Panc1 (cell line): ENCODE measurements around the gene KMO. TPM values are rescaled to one million over a fixed set of nuclear protein-coding genes. Genes with fewer than 3 reads are reported as not detected.
A peak's percentile ranks its signal among the peaks of the same experiment; 100 is the strongest.

Source experiments
- ATAC-seq: fragments of 200-7000 bp; cut with Tn5 transposase; 2 replicates; pipeline ENCODE4 v1.9.1; 2020; ENCODE audit warnings: mild to moderate bottlenecking, moderate library complexity
- BruUV-seq: library from RNA; stranded (reverse); fragments of 400-500 nt; replicated peaks from 2 replicates; lab custom pipeline; 2021; lab: Mats Ljungman, UMichigan
- CTCF ChIA-PET: fragments of 300-600 bp; sonication (Branson Sonifier 250); formaldehyde crosslinking; loops from one replicate; lab custom pipeline; 2022; ENCODE audit warnings: antibody characterized with exemption; lab: Charles Lee
- POLR2A ChIA-PET: fragments of 300-600 bp; sonication (Branson Sonifier 250); formaldehyde crosslinking; loops from one replicate; lab custom pipeline; 2022; ENCODE audit warnings: antibody characterized with exemption; lab: Charles Lee
- DNase-seq: peaks from one replicate; pipeline ENCODE4 v3.0.0-alpha.2; 2010; ENCODE audit warnings: low read depth, low spot score
- H3K27ac ChIP-seq: 2 replicates; pipeline ENCODE4 v1.5.1; 2011; ENCODE audit warnings: mild to moderate bottlenecking, low read length, inconsistent platforms
- H3K27me3 ChIP-seq: fragments of 200-500 bp; sonication (Bioruptor generic); 2 replicates; pipeline ENCODE4 v1.6.0; 2014; ENCODE audit warnings: low read length, inconsistent platforms; ENCODE audit not compliant: control insufficient read depth, insufficient read depth
- H3K36me3 ChIP-seq: fragments of 200-500 bp; sonication (Bioruptor generic); 2 replicates; pipeline ENCODE4 v1.5.1; 2014; ENCODE audit warnings: inconsistent platforms, mild to moderate bottlenecking, low read length, moderate library complexity; ENCODE audit not compliant: control insufficient read depth, insufficient read depth
- H3K4me1 ChIP-seq: 2 replicates; pipeline ENCODE4 v1.5.1; 2011; ENCODE audit warnings: inconsistent platforms, mild to moderate bottlenecking, low read length, moderate library complexity; ENCODE audit not compliant: control insufficient read depth, insufficient read depth
- H3K4me3 ChIP-seq, 2 experiments: 2 replicates each; pipeline ENCODE4 v1.5.1; 2011 to 2012; ENCODE audit warnings: low read depth in 2 of 2, low read length in 2 of 2, mild to moderate bottlenecking in 2 of 2, inconsistent platforms in 1 of 2, moderate library complexity in 1 of 2
- H3K9me3 ChIP-seq: fragments of 200-500 bp; sonication (Bioruptor generic); 2 replicates; pipeline ENCODE4 v1.5.1; 2014; ENCODE audit warnings: low read depth, mild to moderate bottlenecking, inconsistent platforms, low read length, moderate library complexity; ENCODE audit not compliant: control insufficient read depth, insufficient read depth
- POLR2AphosphoS5 ChIP-seq: IDR thresholded peaks from 2 replicates; pipeline ENCODE4 v1.6.1; 2012; ENCODE audit warnings: mild to moderate bottlenecking, low read depth, low read length, moderate library complexity
- SIN3A ChIP-seq: IDR thresholded peaks from 2 replicates; pipeline ENCODE4 v1.6.1; 2012; ENCODE audit warnings: low read depth, mild to moderate bottlenecking, low read length, moderate library complexity, borderline replicate concordance; ENCODE audit not compliant: insufficient read depth
- TCF7L2 ChIP-seq: IDR thresholded peaks from 2 replicates; pipeline ENCODE4 v1.6.1; 2011; ENCODE audit warnings: mild to moderate bottlenecking, low read depth, low read length, inconsistent platforms
- in situ Hi-C: cut with HindIII; loops from 2 replicates; pipeline ENCODE4 v1.10.0; 2016; ENCODE audit warnings: low sequenced_read_pairs, low pct_unique_long_range_greater_than_20kb
- intact Hi-C: fragments of 100-400 bp; cut with micrococcal nuclease; formaldehyde crosslinking; loops from one replicate; pipeline ENCODE4 v1.10.0; 2022; ENCODE audit not compliant: unreplicated experiment
- total RNA-seq: library from RNA; stranded (reverse); gene quantifications from one replicate; pipeline ENCODE4 v1.2.1, GENCODE V29; 2021; ENCODE audit not compliant: unreplicated experiment
- TF ChIP-seq, protein P1 (sequence below): fragments of 450-650 bp; IDR thresholded peaks from 2 replicates; pipeline ENCODE4 v1.5.1; 2017; ENCODE audit warnings: mild to moderate bottlenecking
- TF ChIP-seq, protein P2 (sequence below), 2 experiments: IDR thresholded peaks; 2 replicates each; pipeline ENCODE4 v1.6.1; 2011 to 2012; ENCODE audit warnings: low read depth in 2 of 2, control low read depth in 1 of 2, low read length in 1 of 2, mild to moderate bottlenecking in 1 of 2, moderate library complexity in 1 of 2; ENCODE audit not compliant: insufficient read depth in 1 of 2

The KMO gene
- total RNA-seq, 1 experiment from 2014 or later: 1.8 TPM

DNA sequence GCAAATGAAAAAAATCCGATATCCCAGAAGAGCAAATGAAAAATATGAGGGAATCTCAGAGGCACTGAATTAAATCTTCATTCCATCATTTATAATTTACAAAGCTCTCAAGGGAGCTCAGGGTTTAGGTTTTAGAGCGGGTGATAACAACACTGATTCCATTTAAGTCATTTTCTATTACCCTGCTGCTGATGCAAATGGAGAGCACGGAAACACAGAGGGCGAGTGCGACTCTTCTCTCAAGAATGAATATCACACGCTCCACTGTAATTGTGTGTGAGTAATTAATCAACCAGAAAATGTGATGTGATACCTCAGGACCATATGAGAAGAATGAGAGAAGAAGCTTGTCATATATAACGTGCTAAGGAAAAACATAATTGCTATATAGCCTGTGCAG is 85.2 kb downstream of the KMO start:
- no TSS peak for BruUV-seq
- H3K36me3 ChIP-seq: no peaks in the 10 kb centered on the region
- TF ChIP-seq POLR2AphosphoS5 (no peak), SIN3A (no peak), TCF7L2 (no peak)
- TF ChIP-seq, protein P1, sequence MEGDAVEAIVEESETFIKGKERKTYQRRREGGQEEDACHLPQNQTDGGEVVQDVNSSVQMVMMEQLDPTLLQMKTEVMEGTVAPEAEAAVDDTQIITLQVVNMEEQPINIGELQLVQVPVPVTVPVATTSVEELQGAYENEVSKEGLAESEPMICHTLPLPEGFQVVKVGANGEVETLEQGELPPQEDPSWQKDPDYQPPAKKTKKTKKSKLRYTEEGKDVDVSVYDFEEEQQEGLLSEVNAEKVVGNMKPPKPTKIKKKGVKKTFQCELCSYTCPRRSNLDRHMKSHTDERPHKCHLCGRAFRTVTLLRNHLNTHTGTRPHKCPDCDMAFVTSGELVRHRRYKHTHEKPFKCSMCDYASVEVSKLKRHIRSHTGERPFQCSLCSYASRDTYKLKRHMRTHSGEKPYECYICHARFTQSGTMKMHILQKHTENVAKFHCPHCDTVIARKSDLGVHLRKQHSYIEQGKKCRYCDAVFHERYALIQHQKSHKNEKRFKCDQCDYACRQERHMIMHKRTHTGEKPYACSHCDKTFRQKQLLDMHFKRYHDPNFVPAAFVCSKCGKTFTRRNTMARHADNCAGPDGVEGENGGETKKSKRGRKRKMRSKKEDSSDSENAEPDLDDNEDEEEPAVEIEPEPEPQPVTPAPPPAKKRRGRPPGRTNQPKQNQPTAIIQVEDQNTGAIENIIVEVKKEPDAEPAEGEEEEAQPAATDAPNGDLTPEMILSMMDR: no peak
- TF ChIP-seq, protein P2, sequence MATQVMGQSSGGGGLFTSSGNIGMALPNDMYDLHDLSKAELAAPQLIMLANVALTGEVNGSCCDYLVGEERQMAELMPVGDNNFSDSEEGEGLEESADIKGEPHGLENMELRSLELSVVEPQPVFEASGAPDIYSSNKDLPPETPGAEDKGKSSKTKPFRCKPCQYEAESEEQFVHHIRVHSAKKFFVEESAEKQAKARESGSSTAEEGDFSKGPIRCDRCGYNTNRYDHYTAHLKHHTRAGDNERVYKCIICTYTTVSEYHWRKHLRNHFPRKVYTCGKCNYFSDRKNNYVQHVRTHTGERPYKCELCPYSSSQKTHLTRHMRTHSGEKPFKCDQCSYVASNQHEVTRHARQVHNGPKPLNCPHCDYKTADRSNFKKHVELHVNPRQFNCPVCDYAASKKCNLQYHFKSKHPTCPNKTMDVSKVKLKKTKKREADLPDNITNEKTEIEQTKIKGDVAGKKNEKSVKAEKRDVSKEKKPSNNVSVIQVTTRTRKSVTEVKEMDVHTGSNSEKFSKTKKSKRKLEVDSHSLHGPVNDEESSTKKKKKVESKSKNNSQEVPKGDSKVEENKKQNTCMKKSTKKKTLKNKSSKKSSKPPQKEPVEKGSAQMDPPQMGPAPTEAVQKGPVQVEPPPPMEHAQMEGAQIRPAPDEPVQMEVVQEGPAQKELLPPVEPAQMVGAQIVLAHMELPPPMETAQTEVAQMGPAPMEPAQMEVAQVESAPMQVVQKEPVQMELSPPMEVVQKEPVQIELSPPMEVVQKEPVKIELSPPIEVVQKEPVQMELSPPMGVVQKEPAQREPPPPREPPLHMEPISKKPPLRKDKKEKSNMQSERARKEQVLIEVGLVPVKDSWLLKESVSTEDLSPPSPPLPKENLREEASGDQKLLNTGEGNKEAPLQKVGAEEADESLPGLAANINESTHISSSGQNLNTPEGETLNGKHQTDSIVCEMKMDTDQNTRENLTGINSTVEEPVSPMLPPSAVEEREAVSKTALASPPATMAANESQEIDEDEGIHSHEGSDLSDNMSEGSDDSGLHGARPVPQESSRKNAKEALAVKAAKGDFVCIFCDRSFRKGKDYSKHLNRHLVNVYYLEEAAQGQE (IDR thresholded peaks at IDR 0.05; ENCODE audit: insufficient read depth in 1 of 2, low read depth in 2 of 2, low read length in 1 of 2): no peak
- peaks cover 20% of the 10 kb centered on the region for H3K4me1 ChIP-seq
- peak overlapping the region; percentile 34; the same call in 1 of the 2 replicates for H3K27ac ChIP-seq
- in situ Hi-C loops: loop anchor here (10.0 kb wide), 1 partner anchor 93 kb away; no protein-coding TSS in a partner anchor
- POLR2A ChIA-PET: no interaction called here
- DNase-seq (no peak), ATAC-seq (no peak)
- intact Hi-C loops: no loop called here
- H3K9me3 ChIP-seq: no peaks in the 10 kb centered on the region
- H3K4me3 ChIP-seq: no peak overlapping the region
- CTCF ChIA-PET: interaction anchor here (0.6 kb wide), 1 partner anchor 10 kb away, joined by 4 read pairs; no protein-coding TSS in a partner anchor
- no peaks in the 10 kb centered on the region for H3K27me3 ChIP-seq

DNA sequence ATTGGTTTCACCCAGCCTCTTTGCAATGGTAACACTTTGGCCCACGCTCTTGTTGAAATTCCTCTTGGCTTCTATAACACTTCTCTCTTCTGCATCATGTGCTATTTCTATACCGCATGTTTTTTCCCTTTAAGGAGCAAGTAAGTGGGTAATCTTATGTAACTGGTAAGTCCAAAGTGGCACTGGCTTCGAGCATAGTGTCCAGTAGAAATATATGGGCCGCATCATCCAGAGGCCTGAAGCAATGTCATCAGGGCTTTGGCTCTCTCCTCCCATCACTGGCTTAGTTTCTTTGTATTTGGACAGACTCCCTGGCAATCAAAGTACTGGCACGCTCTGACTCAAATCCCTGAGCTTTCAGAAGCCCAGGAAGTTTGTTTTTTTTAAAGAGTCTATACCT is 90.5 kb downstream of the KMO start:
- no peaks in the 10 kb centered on the region for H3K36me3 ChIP-seq
- ChIA-PET CTCF (no interaction called here), POLR2A (no interaction called here)
- DNase-seq: no peak
- H3K4me1 ChIP-seq: peaks cover 6% of the 10 kb centered on the region; the same call in 1 of the 2 replicates
- H3K27ac ChIP-seq: no peak overlapping the region
- in situ Hi-C loops (no loop called here), intact Hi-C loops (no loop called here)
- no TSS peak for BruUV-seq
- no peak for ATAC-seq
- H3K4me3 ChIP-seq: no peak overlapping the region
- TF ChIP-seq TCF7L2 (no peak), POLR2AphosphoS5 (no peak)
- H3K27me3 ChIP-seq: no peaks in the 10 kb centered on the region
- H3K9me3 ChIP-seq: no peaks in the 10 kb centered on the region

DNA sequence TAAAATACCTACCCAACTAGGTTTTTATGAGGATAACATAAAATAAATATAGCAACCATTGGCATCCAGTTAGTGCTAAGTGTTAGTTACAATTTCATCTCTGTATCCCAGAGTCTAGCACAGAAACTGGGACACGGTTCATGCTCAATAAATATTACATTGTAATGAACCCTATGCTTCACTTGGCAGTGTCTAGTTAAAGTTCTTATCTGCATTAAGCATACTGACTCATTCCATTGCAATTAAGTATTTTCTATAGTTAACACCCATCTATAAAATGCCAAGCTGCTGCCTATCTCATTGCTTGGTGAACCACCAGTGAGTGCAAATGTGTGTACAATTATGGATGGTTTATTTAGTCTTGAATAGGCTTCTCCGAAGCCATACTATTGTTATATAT is 92.8 kb downstream of the KMO start:
- peak overlapping the region; percentile 59; the same call in 1 of the 2 replicates for H3K27ac ChIP-seq
- H3K9me3 ChIP-seq: no peaks in the 10 kb centered on the region
- TF ChIP-seq POLR2AphosphoS5: no peak
- no peak for TF ChIP-seq SIN3A
- TF ChIP-seq, protein P1: no peak
- BruUV-seq: no TSS peak
- H3K4me1 ChIP-seq: peaks cover 11% of the 10 kb centered on the region; the same call in 1 of the 2 replicates
- H3K36me3 ChIP-seq: no peaks in the 10 kb centered on the region; the same call in 1 of the 2 replicates
- DNase-seq: no peak
- intact Hi-C loops: no loop called here
- no peaks in the 10 kb centered on the region for H3K27me3 ChIP-seq
- ChIA-PET POLR2A (no interaction called here), CTCF (interaction anchor here (0.6 kb wide), 1 partner anchor 94 kb away, joined by 3 read pairs; no protein-coding TSS in a partner anchor)
- peak; percentile 68; the same call in 1 of the 2 replicates for ATAC-seq
- H3K4me3 ChIP-seq: no peak overlapping the region
- in situ Hi-C loops: no loop called here
